A172 (cell line): ENCODE measurements around the gene NAALADL1. TPM values are rescaled to one million over a fixed set of nuclear protein-coding genes. Genes with fewer than 3 reads are reported as not detected.
"Not testable (repeated sequence)": the region's sequence is repeated elsewhere in the genome, so short reads cannot be mapped to it uniquely, and the experiment has no call there.

ENCODE experiments used
- DNase-seq: peaks from one replicate; pipeline ENCODE4 v3.0.0-alpha.2; 2015; ENCODE audit warnings: low spot score
- total RNA-seq: library from RNA; depleted of rRNA; stranded (reverse); fragments of >200 nt; shearing (Covaris generic); gene quantifications from 2 replicates; pipeline ENCODE4 v1.2.3, GENCODE V29; 2014

Gene NAALADL1
- total RNA-seq, 1 experiment from 2014 or later = not detected

DNA sequence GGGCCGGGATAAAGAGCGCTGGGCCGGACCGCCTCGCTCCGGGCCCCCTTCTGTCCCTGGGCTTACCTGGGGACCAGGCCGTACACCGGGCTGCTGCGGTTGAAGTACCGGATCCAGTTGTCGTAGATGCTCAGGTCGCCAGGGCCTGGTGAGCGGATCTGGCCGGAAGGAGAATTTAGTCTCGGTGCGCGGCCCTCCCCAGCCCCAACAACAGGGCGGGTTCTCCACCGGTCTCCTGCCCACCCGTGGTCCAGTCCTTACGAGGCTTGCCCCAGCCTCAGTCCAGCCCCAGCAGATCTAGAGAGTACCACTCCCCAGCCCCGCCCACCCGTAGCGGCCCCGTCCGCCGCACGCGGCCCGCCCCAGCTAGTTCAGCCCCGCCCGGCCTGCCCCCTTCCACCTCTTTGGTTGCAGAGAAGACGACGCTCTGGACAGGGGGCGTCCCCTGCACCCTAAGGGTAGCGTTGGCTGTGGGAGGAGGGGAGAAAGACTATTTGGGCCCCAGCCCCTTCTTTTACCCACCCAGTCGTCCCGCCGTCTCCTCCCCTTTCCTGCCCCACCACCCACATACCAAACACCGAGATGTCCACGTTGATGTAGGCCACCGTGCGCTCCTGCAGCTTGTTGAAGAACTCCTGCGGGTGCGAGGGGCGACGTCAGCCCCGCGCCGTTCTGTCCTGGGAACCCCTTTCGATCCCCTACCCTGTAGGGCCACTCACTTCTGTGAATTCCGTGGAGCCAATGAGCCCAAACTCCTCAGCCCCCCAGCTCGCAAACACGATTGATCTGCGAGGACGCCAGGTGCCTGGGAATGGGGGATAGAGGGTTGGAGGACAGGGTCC, 10.6 kb downstream of the NAALADL1 start:
- no peak for DNase-seq

DNA sequence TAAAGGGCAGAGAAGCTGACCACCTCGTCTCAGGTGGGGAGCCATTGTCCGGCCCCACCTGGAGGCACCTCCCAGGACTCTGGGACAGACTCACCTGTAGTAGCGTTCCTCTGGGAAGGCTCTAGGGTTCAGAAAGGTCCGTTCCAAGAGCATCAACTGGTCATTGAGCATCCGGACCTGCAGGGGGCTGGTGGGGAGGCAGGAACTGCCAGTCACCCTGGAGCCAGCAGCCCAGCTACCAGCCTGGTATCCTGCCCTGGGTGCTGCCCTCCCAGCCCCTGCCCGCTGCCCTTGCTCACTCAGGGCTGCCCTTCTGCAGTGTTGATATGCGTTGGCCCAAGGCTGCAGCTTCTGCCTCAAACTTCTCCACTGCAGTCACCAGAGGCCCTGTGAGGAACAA, 12.6 kb downstream of the NAALADL1 start:
- DNase-seq = no peak

DNA sequence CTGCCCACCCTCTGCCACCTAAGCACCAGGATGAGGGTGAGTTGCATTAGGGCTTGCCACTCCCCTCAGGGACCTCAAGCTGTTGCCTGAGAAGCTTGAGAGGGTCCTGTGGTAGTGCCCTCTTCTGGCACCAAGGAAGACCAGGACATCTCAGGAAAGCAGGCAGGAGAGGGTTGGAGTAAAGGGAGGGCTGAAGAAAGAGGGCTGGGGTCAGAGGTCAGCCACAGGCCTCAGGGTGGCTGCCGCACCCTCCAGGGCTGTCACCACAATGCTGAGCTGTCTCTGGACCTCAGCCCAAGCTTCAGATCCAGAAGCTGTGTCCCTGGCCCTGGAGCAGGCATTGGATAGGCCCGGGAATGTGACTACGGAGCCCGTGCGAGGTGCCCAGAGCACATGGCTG, 13.3 kb downstream of the NAALADL1 start:
- DNase-seq = no peak

DNA sequence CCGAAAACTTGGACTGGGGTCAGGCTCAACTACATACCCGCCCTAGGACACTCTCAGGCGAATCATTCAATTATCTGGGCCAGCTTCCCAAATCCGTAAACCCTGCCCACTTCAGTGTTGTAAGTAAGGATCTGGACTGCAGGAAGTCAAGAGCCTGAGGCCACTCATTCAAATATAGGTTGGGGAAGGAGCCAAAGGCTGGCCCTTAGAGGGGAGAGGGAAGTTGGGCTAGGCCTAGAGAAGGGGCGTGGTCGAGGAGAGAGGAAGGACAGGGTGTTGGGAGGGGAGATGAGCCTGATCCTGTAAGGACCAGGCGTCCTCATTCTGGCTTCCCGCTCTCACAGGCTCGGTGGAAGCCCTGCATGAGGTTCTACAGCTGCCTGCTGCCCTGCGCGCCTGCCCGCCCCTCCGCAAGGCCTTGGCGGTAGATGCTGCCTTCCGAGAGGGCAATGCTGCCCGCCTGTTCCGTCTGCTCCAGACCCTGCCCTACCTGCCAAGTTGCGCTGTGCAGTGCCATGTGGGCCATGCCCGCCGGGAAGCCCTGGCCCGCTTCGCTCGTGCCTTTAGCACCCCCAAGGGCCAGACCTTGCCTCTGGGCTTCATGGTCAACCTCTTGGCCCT, 14.4 kb downstream of the NAALADL1 start:
- DNase-seq = peak; percentile 42

DNA sequence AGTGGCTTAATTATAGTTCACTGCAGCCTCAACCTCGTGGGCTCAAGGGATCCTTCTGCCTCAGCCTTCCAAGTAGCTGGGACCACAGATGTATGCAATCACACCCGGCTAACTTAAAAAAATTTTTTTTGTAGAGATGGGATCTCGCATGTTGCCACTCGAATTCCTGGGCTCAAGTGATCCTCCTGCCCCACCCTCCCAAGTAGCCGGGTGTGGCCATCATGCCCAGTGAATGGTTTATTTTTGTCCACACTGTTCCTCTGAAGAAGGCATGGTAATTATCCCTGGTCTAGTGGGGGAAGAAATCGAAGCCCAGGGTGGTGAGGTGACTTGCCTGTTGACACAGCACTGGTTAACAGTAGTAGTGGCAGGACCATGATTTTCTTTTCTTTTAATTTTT, 15.5 kb downstream of the NAALADL1 start:
- no peak for DNase-seq

DNA sequence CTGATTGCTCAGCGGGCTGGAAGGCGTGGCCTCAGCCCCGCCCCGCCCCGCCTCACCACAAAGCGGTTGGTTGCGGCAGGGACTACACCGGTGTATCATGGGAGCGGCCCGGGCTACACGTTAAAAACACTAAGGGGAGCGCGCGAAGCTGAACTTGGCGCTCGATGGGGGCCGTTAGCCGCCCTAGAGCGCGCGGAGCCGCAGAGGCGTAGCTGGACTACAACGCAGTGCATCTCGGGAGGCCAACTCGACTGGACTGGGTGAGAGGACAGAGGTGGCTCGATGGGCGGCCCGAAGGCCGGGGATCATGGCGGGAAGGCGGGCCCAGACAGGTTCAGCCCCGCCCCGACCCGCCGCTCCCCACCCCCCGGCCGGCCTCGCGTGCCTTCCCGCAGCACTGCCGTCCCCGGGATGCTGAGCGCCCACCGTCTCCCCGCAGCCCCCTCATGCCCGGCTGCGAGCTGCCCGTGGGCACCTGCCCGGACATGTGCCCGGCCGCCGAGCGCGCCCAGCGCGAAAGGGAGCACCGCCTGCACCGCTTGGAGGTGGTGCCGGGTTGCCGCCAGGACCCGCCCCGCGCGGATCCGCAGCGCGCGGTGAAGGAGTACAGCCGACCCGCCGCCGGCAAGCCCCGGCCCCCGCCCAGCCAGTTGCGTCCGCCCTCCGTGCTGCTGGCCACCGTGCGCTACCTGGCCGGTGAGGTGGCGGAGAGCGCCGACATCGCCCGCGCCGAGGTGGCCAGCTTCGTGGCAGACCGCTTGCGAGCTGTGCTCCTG, 17.3 kb downstream of the NAALADL1 start, which contains the start of gene SAC3D1:
Gene SAC3D1, plus strand, starts transcription at position 364 of the 776 bp plus-strand sequence. Its CDS starts 83 bp downstream, at position 447.
- DNase-seq = peak; percentile 92

DNA sequence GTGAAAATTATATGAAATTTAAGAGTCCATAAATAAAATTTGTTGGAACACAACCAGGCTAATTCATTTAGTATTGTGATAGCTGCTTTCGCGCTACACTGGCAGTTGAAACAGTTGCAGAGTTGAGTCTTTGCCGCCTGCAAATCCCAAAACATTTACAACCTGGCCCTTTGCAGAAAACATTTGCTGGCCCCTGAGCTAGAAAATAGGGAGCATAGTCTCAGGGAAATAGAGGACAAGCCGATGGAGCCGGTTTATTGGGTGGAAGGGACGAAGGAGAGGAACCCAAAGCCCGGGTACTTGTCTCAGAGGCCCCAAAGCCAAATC, 17.9 kb downstream of the NAALADL1 start:
- no peak for DNase-seq

DNA sequence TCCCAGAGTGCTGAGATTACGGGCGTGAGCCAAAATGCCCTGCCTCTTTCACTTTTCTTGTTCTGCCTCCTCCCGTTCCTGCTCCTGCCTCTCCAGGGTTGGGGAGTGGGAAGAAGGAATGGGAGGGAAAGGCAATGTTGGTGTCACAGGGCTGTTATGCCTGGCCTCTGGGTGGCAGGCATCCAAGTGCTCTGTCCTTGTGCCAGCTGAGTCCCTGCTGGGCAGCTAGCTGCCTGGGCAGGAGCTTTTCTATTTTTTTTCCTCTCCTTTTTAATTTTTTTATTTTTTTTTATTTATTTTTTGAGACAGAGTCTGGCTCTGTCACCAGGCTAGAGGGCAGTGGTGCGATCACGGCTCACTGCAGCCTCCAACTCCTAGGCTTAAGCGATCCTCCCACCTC, 21.4 kb downstream of the NAALADL1 start:
- peak; percentile 35 for DNase-seq

DNA sequence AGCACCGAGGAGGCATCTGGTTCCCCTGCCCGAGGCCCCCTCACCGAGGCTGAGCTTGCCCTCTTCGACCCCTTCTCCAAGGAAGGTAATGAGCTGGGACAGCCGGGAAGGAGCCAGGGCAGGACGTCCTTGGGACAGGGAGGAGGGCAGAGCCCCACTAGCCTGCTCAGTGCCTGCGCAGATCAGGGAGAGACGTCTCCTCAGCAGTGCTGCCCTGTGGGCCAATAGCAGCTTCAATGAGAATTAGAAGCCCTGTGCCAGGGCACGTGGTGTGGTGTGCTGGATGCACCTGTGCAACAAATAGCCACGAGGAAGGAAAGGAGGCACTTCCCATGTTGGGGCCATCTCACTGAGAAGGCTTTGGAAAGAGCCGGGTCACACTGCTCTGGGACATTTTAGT, 22.8 kb downstream of the NAALADL1 start:
- DNase-seq = no peak

DNA sequence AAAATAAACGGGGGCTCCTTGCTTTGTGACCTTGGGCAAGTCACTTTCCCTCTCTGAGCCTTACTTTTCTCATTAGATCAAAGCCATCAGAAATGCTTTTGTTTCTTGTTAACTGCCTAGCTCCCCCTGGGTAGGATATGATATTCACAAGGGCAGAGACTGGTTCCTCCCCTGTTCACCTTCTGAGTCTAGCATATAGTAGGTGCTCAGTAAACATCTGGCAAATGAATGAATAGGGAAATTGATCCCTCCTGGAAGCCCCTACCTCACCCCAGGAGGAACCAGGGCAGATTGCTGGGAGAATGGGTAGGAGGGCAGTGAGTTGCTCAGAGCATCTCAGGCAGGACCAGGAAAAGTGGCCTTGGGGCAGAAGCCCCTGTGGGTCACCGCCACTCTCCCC, 23.9 kb downstream of the NAALADL1 start:
- DNase-seq = no peak

DNA sequence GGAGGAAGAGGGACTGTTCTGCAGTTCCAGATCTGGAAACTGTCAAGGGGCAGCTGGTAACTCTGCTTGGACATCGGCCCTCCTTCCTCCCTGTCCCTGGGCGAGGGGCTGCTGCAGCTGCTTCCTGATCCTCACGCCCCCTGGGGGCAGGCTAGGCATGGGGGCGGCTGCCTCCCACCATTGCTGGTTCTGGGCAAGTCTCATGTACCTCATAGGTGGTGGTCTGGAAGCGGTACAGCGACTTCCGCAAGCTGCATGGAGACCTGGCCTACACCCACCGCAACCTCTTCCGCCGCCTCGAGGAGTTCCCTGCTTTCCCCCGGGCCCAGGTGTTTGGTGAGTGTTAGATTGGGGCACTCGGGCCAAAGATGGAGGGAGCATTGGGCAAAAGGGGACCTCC, 26.1 kb downstream of the NAALADL1 start:
- no peak for DNase-seq

DNA sequence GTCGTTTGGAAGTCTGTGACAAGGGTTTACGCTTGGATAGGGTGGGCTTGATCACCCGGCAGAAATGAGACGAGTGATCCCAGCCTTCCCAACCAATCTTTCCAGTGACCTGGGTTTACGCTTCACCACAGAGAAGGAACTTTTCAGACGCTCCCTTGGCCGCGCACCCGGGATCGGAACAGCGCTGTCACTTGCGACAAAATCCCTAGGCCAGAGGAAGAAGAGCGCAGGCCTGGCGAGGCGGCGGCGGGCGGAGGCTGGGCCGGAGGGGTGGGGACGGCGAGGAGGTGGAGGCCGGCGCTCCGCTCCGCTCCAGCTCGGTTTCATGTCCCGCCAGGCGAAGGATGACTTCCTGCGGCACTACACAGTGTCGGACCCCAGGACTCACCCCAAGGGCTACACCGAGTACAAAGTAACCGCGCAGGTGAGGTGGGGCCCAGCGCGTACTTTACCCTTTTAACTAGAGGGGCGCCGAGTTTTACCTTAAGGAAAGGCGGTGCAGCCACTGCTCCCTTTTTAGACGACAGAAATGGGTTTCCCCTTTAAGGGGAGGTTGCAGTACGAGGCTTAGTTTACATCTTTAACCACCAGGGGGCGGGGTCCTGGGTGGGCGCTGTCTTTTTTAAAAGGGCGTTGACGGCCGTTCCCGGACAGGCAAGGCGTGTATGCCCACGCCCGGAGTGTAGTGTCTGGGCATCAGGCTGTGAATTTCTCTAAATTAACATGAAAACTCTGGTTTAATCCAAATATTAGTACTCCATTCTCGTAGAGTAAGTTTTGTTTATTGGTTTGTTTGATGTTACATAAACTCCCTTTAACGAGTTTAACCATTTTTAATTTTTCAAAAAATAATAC, 30.9 kb downstream of the NAALADL1 start, which contains the start of gene SNX15:
Gene SNX15, plus strand, starts transcription at position 227 of the 855 bp plus-strand sequence. Its CDS starts 99 bp downstream, at position 326.
- DNase-seq = peak; percentile 94

DNA sequence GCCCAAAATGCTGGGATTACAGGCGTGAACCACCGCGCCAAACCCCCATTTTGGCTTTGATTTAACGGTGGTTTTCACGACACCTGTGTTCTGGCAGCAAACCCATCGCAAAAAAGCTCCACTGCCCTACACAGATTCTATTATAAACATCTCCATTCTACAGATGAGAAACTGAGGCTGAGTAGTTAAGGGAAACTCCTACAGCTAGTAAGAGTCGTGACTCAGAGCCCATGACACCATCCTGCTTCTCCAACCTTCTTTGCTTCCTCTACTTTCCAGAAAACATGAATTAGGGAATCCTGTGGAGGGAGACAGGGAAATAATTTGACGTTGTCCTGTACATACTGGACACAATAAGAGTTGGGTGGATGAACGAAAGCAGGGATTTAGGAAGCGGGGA, 31.5 kb downstream of the NAALADL1 start:
- DNase-seq = no peak

DNA sequence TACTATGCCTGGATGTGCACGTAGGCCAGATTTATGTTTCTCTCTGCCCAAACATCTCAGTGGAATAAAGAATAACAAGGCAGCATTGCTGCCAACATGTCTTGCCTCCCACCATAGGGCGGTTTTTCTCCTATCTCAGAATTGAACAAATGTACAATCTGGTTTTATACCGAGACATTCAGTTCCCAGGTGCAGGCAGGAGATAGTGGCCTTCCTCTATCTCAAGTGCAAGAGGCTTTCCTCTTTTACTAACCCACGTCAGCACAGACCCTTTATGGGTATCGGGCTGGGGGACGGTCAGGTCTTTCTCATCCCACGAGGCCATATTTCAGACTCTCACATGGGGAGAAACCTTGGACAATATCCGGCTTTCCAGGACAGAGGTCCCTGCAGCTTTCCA, 34.9 kb downstream of the NAALADL1 start:
- not testable (repeated sequence) for DNase-seq

DNA sequence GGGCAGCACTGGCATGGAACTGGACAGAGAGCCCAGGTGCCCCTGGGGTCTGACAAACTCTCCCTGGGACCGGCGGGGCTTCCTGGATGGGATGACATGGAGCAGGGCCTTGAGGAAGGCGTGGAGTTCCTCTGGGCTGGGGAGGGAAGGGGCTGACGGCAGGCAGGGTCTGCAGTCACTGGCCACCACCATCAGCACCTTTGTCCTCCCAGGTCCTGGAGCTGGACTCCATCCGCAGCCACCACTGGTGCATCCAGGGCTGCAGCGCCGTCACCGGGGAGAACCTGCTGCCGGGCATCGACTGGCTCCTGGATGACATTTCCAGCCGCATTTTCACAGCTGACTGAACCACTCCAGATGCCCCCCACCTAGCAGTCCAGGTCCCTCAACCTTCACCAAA, 36.8 kb downstream of the NAALADL1 start:
- DNase-seq = no peak

DNA sequence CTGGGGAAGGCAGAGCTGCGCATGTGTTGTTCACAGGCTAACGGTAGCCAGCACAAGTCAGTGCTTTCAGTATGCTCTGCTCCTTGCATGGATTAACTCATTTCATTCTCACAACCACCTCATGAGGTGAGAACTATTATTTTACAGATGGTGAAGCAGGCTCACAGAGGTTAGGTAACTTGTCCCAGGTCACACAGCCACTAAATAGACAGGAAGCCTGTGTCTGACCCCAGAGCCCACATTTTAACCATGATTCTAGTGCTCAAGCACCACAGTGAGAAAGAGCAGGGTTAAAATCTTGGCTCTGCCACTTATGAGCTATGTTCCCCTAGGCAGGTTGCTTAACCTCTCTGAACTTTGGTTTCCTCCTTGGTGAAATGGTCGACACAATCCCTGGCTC, 37.4 kb downstream of the NAALADL1 start:
- DNase-seq = no peak

DNA sequence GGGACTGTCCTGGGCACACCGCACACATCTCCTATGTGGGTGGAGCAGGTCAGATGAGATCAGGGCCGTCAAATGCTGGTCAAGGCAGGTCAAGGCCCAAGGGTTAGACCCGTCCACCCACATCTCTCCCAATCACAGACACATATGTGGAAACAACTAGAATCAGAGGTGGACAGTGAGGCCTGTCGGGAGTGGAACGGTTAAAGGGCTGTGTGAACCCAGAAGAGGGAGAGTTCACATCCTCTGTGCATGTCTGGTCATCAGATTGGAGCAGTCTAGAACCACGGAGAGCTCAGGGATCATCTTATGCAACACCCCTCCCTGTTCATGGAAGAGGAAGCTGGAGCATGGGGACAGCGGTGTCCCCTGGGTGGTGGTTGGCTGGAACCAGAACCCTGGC, 38.5 kb downstream of the NAALADL1 start:
- DNase-seq = no peak

DNA sequence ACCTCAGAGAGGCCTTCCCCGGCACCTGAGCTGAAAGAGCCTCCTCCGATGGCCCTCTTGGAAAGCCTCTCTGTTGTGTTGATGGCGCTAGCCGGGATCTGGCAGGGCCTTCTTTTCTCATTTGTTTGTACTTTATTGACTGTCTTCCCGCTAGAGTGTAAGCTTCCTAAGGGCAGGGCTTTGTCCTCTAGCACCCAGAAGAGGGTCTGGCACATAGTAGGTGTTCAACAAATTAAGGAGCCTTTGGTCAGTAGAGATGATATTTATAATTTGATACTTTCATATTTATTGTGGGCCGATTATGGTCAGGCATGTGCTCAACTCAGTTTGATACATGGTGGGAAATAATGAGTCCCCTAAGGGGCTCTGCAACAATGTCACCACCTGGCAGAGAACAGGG, 40.4 kb downstream of the NAALADL1 start:
- no peak for DNase-seq

DNA sequence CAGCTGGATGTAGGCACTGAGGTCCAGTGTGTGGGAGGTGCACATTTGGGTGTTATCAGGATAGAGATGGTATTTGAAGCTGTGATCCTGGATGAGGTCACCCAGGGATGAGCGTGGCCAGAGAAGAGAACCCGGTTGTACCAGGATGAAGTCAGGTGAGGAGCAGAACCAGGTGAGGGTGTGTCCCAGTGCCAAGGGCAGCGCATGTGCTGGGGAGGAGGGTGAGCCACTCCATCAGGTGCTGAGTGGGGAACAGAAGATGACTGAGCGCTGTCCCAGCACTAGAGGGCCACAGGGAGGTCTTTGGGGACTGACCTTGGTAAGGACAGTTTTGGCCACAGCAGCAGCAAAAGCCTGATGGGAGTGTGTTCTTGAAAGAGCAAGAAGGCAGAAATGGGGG, 41.6 kb downstream of the NAALADL1 start:
- no peak for DNase-seq

DNA sequence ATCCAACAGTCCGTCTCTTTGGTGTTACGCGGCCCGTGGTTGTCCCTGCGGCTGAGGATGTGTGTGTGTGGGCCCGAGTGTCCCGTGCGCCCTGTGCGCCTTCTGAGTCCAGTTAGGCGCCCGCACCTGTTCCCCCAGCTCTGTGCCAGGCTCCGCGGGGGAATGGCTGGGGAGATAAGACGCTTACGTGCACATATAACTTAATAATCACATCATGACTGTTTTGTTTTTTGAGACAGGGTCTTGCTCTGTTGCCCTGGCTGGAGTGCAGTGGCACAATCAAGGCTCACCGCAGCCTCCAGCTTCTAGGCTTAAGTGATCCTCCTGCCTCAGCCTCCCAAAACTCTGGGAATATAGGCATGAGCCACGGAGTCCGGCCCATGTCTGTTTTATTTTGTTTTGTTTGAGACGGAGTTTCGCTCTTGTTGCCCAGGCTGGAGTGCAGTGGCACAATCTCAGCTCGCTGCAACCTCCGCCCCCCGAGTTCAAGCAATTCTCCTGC, 43.6 kb downstream of the NAALADL1 start:
- no peak for DNase-seq
